Measurements from ENCODE around the gene DNAI2.

DNA sequence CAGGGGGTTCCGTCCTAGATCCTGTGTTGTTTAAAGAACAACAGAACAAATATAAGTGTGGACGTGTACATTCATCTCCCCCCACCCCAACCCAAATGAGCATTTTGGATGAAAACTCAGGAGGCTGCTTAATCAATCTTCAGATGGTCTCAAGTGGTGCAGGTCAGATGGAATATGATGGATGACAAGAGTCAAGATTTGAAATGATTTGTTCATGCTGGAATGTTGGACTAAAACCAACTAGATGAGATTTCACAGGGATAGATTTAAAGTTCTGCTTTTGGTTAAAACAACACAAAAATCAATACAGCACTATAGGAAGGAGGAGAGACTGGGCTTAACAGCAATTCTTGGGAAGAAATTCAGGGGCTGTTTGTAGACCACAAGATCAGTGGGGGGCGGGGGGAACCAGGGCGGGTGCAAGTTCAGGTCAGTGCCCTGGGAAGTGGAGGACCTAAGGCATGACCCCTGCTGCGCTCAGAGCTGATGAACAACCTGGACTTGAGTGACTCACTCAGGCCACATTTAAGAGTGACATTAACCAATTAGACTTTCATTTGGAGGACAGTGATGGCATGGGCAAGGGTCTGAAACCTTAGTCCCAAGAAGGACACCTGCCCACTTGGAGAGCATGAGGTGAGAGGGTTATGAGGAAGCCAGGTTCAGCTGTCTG lies 45.6 kb upstream of the DNAI2 start:
- TF ChIP-seq CTCF (IDR thresholded peaks at IDR 0.05) (no peak), POLR2A (IDR thresholded peaks at IDR 0.05) (no peak)

Data from testis (tissue), 2 donors.